GM18909 (cell line): ENCODE results near the gene HDLBP.

Experiments
- ATAC-seq: cut with Tn5 transposase; IDR thresholded peaks from one replicate; pipeline ENCODE4 v1.9.1; 2021; ENCODE audit warnings: mild to moderate bottlenecking; ENCODE audit not compliant: unreplicated experiment, poor library complexity

HDLBP gene

GRCh38 chr2:241218131-241219029, 97.1 kb downstream of the HDLBP start:
- ATAC-seq: no peak

- peak; percentile 43 for ATAC-seq
Observed at GRCh38 chr2:241217320-241218031, 98.0 kb downstream of the HDLBP start.

GRCh38 chr2:241216211-241216761, 99.2 kb downstream of the HDLBP start:
- ATAC-seq: no peak

GRCh38 chr2:241215421-241215820, 100.1 kb downstream of the HDLBP start:
- no peak for ATAC-seq

GRCh38 chr2:241214766-241215165, 100.7 kb downstream of the HDLBP start:
- no peak for ATAC-seq

- no peak for ATAC-seq
Observed at GRCh38 chr2:241214209-241214608, 101.3 kb downstream of the HDLBP start.

GRCh38 chr2:241213567-241213966, 101.9 kb downstream of the HDLBP start:
- no peak for ATAC-seq

- no peak for ATAC-seq
Observed at GRCh38 chr2:241213041-241213440, 102.4 kb downstream of the HDLBP start.

- ATAC-seq: no peak
Observed at GRCh38 chr2:241211276-241211675, 104.2 kb downstream of the HDLBP start.

GRCh38 chr2:241209271-241209670, 106.2 kb downstream of the HDLBP start:
- no peak for ATAC-seq

- no peak for ATAC-seq
Observed at GRCh38 chr2:241208058-241208457, 107.4 kb downstream of the HDLBP start.

- ATAC-seq: no peak
Observed at GRCh38 chr2:241207641-241208040, 107.8 kb downstream of the HDLBP start.

GRCh38 chr2:241207151-241207550, 108.3 kb downstream of the HDLBP start:
- no peak for ATAC-seq

- no peak for ATAC-seq
Observed at GRCh38 chr2:241205086-241205485, 110.4 kb downstream of the HDLBP start.

- ATAC-seq: no peak
Observed at GRCh38 chr2:241204490-241204889, 111.0 kb downstream of the HDLBP start.

GRCh38 chr2:241204010-241204384, 111.5 kb downstream of the HDLBP start:
- no peak for ATAC-seq

GRCh38 chr2:241203218-241204009, 112.1 kb downstream of the HDLBP start:
- ATAC-seq: no peak

- ATAC-seq: no peak
Observed at GRCh38 chr2:241202681-241203080, 112.8 kb downstream of the HDLBP start.

GRCh38 chr2:241202268-241202585, 113.2 kb downstream of the HDLBP start:
- ATAC-seq: no peak

GRCh38 chr2:241201445-241202267, 113.8 kb downstream of the HDLBP start:
- no peak for ATAC-seq
